ENCODE data around the gene GJA3. TPM values are rescaled to one million over a fixed set of nuclear protein-coding genes. Genes with fewer than 3 reads are reported as not detected.

Gene GJA3
- total and polyA plus RNA-seq, 9 of the 15 experiments (the other 6 are each of a cell fraction or from before 2014, with no cell fraction given) = 0.03 to 0.13 (median 0.04) TPM; not detected in 4

GRCh38 chr13:20188667-20189553 lies 28.1 kb upstream of the GJA3 start (continued):
- TF ChIP-seq AFF1 (IDR thresholded peaks at IDR 0.05; ENCODE audit: low read depth in 1 of 2, partially characterized antibody in 2 of 2) = no peak
- TF ChIP-seq DPF2 (IDR thresholded peaks at IDR 0.05) = no peak
- no peak for TF ChIP-seq ZNF830 (CRISPR knock-in tag; IDR thresholded peaks at IDR 0.05)
- 0 out of 2 replicates have a peak, but pooled peaks have one; percentile 36 for TF ChIP-seq ZNF24 (IDR thresholded peaks at IDR 0.05)
- TF ChIP-seq, protein P1, sequence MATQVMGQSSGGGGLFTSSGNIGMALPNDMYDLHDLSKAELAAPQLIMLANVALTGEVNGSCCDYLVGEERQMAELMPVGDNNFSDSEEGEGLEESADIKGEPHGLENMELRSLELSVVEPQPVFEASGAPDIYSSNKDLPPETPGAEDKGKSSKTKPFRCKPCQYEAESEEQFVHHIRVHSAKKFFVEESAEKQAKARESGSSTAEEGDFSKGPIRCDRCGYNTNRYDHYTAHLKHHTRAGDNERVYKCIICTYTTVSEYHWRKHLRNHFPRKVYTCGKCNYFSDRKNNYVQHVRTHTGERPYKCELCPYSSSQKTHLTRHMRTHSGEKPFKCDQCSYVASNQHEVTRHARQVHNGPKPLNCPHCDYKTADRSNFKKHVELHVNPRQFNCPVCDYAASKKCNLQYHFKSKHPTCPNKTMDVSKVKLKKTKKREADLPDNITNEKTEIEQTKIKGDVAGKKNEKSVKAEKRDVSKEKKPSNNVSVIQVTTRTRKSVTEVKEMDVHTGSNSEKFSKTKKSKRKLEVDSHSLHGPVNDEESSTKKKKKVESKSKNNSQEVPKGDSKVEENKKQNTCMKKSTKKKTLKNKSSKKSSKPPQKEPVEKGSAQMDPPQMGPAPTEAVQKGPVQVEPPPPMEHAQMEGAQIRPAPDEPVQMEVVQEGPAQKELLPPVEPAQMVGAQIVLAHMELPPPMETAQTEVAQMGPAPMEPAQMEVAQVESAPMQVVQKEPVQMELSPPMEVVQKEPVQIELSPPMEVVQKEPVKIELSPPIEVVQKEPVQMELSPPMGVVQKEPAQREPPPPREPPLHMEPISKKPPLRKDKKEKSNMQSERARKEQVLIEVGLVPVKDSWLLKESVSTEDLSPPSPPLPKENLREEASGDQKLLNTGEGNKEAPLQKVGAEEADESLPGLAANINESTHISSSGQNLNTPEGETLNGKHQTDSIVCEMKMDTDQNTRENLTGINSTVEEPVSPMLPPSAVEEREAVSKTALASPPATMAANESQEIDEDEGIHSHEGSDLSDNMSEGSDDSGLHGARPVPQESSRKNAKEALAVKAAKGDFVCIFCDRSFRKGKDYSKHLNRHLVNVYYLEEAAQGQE (IDR thresholded peaks at IDR 0.05; ENCODE audit: borderline replicate concordance) = no peak
- TF ChIP-seq, protein P1 (CRISPR knock-in tag; IDR thresholded peaks at IDR 0.05; ENCODE audit: low read depth) = no peak
- TF ChIP-seq MAFG (tag; conservative IDR thresholded peaks at IDR 0.05) = no peak
- no peak for TF ChIP-seq THRA (IDR thresholded peaks at IDR 0.05)
- TF ChIP-seq CREBBP (IDR thresholded peaks at IDR 0.05; ENCODE audit: low read depth, low read length) = no peak
- TF ChIP-seq, protein P2, sequence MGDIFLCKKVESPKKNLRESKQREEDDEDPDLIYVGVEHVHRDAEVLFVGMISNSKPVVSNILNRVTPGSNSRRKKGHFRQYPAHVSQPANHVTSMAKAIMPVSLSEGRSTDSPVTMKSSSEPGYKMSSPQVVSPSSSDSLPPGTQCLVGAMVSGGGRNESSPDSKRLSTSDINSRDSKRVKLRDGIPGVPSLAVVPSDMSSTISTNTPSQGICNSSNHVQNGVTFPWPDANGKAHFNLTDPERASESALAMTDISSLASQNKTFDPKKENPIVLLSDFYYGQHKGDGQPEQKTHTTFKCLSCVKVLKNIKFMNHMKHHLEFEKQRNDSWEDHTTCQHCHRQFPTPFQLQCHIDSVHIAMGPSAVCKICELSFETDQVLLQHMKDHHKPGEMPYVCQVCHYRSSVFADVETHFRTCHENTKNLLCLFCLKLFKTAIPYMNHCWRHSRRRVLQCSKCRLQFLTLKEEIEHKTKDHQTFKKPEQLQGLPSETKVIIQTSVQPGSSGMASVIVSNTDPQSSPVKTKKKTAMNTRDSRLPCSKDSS (IDR thresholded peaks at IDR 0.05; ENCODE audit: low read depth, partially characterized antibody) = no peak
- TF ChIP-seq ZNF212 (CRISPR knock-in tag; IDR thresholded peaks at IDR 0.05) = no peak
